Neural cell (in vitro differentiated cells): ENCODE measurements around the gene DLL1.

Experiments
- CTCF ChIP-seq: fragments of 450-650 bp; IDR thresholded peaks from 2 replicates; pipeline ENCODE4 v1.5.1; 2014; ENCODE audit warnings: antibody characterized with exemption, mild to moderate bottlenecking, moderate library complexity; ENCODE audit not compliant: poor library complexity, severe bottlenecking
- EP300 ChIP-seq: fragments of 450-650 bp; conservative IDR thresholded peaks from 2 replicates; pipeline ENCODE4 v1.6.1; 2014; ENCODE audit warnings: antibody characterized with exemption, mild to moderate bottlenecking, moderate library complexity; ENCODE audit not compliant: poor library complexity, severe bottlenecking
- EZH2 ChIP-seq: fragments of 200-600, 300-800 bp; shearing (Covaris generic), sonication (generic); IDR thresholded peaks from 2 replicates; pipeline ENCODE4 v1.6.1; 2014; ENCODE audit warnings: antibody characterized with exemption, low read length, borderline replicate concordance, mild to moderate bottlenecking; ENCODE audit not compliant: insufficient read depth, poor library complexity, severe bottlenecking
- REST ChIP-seq: IDR thresholded peaks from 2 replicates; pipeline ENCODE4 v1.6.1; 2012; ENCODE audit warnings: borderline replicate concordance
- SMC3 ChIP-seq: fragments of 450-650 bp; conservative IDR thresholded peaks from 2 replicates; pipeline ENCODE4 v1.6.1; 2014; ENCODE audit warnings: antibody characterized with exemption, mild to moderate bottlenecking, moderate library complexity; ENCODE audit not compliant: poor library complexity

- TF ChIP-seq REST (no peak), CTCF (no peak), EP300 (no peak), EZH2 (no peak), SMC3 (no peak)
Observed at GRCh38 chr6:170312876-170313275, 22.0 kb upstream of the DLL1 start.
